GM21423 (cell line): ENCODE measurements around the gene GRAMD2A.
"Not testable (repeated sequence)": the region's sequence is repeated elsewhere in the genome, so short reads cannot be mapped to it uniquely, and the experiment has no call there.

Experiments
- ATAC-seq: cut with Tn5 transposase; IDR thresholded peaks from one replicate; pipeline ENCODE4 v1.9.1; 2021; ENCODE audit warnings: mild to moderate bottlenecking, moderate library complexity; ENCODE audit not compliant: unreplicated experiment

Gene GRAMD2A

GRCh38 chr15:72192416-72192815, 5.2 kb downstream of the GRAMD2A start:
- ATAC-seq = no peak

GRCh38 chr15:72189250-72189902, 8.2 kb downstream of the GRAMD2A start:
- ATAC-seq = no peak

DNA sequence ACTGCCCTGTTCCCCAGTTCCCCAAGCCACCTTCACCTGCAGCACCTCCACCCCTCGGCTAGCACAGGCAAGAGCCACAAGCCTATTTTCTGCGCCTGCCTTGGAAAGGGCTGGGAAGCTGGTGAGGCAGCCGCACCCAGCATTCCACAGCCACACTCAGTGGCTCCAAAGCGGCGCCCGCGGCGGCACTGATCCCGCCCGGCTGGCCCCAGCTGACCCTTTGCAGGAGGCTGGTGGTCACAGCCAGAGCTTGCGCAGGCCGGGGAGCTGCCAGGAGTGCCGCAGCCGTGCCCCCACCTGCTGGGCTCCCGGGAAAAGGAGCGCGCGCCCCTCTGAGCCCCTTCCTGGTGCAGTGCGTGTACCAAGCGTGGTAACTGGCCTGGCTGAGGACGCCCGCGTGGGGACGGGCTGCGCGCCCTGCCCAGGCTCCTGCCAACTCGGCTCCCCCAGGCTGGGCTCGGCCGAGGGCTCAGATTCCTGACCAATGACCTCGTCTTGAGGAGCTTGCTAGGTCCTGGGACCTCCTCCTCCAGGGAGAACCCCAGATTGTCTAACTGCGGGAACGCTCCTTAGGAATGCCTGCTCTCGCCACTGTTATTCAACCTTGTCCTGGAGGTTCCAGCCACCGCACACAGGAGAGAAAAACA, 13.3 kb downstream of the GRAMD2A start:
- ATAC-seq = no peak

DNA sequence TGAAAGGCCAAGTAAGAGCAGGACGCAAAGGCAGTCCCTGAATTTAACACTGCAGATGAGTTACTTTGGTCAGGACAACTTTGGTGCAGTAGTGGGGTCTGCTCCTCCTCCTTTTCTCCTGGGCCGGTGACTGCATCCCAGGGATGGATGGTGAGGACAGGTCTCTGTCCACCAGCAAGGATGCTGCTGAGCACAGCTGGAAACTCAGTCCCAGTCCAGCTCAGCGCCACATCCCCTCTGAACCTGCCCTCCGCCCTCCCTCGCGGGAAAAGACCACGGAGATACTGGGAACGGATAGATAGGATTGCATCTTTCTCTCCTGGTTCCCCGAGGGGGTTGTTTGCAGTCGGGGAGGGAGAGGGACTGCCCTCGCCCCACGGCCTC, 13.8 kb downstream of the GRAMD2A start:
- ATAC-seq = no peak

DNA sequence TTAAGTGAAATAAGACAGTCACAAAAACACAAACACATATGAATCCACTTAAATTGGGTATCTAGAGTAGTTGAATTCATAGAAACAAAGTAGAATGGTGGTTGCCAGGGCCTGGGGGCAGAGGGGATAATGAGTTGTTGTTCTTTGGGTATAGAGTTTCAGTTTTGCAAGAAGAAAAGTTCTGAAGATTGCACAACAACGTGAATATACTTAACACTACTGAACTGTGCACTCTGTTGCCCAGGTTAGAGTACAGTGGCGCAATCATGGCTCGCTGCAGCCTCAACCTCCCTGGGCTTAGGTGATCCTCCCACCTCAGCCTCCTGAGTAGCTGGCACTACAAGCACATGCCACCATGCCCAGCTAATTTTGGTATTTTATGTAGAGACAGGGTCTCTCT, 14.9 kb downstream of the GRAMD2A start:
- ATAC-seq = no peak

DNA sequence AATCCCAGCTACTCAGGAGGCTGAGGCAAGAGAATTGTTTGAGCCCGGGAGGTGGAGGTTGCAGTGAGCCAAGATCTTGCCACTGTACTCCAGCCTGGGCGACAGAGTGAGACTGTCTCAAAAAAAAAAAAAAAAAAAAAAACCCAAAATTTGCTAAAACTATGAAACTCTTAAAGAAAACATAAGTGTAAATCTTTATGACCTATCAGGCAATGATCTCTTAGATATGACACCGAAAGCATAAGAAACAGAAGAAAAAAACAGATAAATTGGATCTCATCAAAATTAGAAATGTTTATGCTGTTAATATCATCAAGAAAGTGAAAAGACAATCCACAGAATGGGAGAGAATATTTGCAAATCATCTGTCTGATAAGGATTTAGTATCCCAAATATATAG, 15.3 kb downstream of the GRAMD2A start:
- ATAC-seq = no peak

GRCh38 chr15:72180761-72181324, 16.7 kb downstream of the GRAMD2A start:
- ATAC-seq = no peak

DNA sequence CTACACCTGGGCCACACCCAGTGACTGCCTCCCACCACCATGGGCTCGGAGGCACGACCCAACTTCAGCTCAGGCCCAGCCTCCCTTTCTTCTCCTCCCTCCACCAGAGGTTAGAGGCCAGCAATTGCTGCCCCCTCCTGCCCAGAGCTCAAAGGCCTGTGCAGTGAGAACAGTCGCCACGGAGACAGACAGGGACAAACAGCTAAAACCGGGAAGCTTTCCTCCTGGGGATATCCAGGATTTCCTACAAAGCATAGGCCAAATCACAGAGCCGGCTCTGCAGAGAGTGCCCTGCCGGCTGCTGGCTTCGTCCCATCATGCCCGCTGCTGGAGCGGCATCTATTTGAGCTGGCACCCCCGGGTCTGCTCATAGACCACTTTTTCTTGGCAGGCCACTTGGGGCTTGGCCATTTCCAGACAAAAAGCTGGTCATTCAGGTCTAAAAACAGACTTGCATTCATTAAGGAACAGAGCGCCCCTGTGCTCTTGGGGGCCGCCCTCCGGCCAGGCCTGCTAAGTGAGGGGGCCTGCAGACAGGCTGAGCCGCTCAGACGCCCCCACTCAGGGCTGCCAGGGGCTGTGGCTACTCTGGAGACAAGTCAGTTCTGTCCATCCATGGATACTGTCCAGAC, 17.5 kb downstream of the GRAMD2A start:
- ATAC-seq = no peak

DNA sequence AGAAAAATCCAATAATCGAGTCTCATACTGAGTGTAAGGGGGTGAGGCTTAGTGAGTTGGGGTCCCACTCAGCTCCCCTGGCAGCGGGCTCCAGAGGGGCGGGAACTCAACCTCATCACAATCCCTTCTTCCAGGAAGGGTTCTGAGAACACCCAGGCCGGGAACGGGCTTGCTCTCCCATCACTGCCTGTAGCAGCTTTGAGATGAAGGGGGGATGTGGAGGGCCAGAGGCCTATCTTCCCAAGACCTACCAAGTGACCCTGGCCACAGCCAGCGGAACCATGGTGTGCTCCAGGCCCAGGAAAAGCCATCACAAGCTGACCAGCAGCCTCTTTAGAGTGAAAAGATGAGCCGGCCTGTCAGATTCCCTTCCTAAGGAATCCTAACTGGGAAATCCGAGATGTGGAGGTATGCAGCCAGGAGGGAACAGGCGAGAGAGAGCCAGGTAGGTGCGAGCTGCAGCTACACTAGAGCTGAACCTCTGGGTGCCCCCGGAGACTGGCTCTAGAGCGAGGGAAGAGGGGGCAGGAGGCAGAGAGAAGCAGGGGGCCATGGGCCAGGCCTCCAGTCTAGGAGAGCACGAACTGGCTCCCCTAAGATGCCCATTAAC, 18.5 kb downstream of the GRAMD2A start:
- ATAC-seq = no peak

DNA sequence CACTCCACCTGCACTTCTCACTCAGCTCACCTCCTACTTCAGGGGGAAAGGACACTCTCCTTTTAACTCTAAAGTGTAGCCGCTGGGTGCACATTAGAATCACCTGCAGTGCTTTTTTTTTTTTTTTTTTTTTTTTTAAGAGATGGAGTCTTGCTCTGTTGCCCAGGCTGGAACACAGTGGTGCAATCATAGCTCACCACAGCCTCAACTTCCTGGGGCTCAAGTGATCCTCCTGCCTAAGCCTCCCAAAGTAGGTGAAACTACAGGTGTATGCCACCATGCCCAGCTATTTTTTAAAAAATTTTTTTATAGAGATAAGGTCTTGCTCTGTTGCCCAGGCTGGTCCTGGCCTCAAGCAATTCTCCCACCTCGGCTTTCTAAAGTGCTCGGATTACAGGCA, 20.8 kb downstream of the GRAMD2A start:
- ATAC-seq = no peak

DNA sequence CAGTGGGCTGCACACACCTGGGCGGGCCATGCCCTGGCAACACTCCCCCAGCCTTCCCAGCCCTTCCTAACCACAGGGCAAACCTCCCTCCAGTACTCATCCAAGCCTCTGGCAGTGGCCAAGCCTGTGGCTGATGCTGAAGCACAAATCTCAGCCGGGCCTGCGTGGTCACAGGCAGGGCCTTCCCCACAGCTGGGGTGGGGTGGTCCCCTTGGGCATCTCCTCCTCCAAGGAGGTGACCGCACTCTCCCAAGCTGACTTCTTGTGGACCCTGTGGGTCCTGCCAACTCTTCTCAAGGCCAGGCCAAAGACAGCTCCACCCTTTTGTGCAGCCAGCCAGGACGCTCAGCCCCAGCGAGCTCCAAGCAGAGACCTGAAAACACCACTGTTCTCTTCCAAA, 21.4 kb downstream of the GRAMD2A start:
- no peak for ATAC-seq

DNA sequence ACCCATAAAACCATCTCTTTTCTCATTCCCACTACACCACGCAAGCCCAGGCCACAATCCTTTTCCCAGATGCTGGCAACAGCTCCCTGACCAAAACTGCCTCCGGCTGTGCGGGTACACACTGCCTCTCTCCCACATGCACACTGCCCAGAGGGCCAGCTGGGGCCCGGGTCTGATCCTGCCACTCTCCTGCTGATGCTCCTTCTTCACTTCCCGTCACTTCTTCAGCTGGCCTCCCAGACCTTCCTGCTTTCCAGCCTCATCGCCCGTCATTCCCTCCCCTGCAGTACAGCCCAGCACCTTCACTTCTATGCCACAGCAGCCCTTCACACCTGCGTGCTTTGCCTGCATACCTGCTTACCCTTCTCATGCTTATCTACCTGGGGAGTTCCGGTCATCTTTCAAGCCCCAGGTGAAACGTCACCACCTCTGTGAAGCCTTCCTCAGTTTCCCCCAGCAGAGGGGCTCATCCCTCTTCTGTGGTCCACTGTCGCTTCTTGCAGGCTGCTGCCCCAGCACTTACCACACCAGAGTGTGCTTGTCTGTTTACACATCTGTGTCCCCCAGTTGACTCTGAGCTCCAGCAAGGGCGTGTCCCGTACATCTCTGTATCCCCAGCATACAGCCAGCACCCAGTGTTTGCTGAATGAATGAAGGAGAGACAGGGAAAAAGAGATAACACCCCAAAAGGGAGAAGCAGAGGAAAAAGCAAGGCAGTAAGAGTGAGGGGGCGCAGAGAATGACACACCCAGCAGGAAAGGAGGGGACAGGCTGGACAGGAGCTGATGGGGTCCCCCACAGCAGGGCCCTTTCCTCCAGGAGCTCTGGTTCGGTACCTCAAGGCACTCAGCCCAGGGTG, 22.2 kb downstream of the GRAMD2A start:
- ATAC-seq = no peak

DNA sequence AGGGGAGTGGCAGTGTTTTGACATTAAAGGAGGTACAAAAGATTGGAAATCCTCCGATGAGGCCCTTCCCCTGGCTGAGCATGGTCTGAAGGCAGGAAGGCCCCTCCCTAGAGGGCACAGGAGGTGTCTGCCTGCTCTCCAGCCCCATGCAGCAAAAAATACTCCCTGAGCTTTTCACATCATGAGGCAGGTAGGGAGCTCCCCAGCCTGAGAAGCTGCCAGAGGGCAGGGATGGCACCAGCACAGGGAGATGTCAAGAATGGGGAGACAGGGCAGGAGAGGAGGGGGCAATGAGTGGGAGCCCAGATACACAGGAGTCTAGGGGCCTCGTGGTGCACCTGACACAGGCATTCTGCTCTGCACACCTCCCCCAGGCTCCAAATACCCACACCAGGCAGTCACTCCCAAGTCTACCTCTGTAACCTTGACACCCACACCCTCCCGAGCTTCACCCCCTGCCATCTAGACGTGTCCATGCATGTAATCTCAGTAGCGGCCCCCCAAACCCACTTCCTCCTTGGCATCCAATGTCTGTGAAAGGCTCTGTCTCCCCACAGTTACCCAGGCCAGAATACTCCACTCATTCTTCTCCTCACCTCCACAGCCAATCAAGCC, 22.9 kb downstream of the GRAMD2A start:
- ATAC-seq = no peak

DNA sequence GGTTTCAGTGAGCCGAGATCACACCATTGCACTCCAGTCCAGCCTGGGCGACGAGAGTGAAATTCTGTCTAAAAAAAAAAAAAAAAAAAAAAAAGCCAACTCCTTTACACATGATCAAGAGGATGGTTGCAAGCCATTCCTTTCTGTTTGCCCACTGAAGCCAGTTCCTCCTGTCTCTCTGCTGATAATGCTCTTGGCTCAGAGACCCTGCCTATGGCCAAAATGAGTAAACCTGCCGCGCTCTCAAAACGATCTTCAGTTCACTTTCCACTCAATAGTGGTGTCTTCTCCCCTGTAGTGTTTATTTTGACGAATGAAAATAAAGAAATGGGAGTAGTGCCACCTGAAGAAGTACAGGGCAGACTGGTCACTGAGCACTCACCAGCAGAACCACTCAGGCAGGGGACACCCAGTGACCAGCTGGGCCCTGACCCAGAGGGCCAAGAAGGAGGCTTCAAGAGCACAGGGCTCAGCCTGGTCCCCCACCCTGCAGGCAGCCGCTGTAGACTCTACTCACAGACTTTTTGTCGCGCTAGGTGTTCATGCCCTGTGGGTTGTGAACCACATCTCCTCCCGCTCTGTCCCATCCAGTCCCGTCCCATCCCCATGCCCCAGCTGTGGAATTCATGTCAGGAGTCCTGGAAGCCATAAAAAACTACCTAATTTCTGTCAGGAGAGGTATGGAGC, 23.6 kb downstream of the GRAMD2A start:
- no peak for ATAC-seq

- no peak for ATAC-seq
Observed at GRCh38 chr15:72173401-72173800, 24.2 kb downstream of the GRAMD2A start.

GRCh38 chr15:72172796-72173195, 24.8 kb downstream of the GRAMD2A start:
- ATAC-seq = no peak

DNA sequence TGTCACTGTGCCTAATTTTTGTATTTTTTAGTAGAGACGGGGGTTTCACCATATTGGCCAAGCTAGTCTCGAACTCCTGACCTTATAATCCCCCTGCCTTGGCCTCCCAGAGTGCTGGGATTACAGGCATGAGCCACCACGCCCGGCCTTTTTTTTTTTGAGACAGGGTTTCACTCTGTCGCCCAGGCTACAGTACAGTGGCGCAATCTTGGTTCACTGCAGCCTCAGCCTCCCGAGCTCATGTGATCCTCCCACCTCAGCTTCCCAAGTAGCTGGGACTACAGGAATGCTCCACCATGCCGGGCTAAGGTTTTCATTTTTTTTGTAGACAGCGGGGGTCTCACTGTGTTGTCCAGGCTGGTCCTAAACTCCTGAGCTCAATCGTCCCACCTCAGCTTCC, 25.6 kb downstream of the GRAMD2A start:
- not testable (repeated sequence) for ATAC-seq

DNA sequence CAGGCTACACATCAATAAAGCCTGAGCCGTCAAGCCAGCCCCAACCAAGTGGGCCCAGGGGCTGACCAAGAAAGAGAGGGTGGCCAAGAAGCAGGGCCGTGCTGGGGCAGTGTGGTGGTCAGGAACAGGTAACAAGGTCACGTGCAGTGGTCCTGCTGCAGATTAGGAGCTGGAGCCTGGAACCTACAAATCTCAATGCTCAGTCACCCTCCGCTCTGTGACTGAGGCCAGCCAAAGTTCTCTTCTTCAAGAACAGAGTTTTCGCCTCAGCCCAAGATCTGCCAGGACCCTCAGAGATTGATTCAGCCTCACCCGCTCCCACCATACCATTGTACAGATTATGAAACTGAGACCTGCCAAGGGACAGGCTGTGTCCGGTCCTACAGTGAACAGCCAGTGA, 26.9 kb downstream of the GRAMD2A start:
- ATAC-seq = no peak

GRCh38 chr15:72169921-72170611, 27.5 kb downstream of the GRAMD2A start:
- no peak for ATAC-seq
